HEK293T (cell line): Measurements from ENCODE around the gene REV3L.

Experiments used
- CTCF ChIA-PET: fragments of 350-600 bp; formaldehyde crosslinking; extraction: SDS; loops from one replicate; lab custom pipeline; 2021; ENCODE audit warnings: antibody characterized with exemption, inconsistent platforms; lab: Yijun Ruan, JAX
- POLR2A ChIA-PET: fragments of 350-600 bp; formaldehyde crosslinking; extraction: SDS; loops from one replicate; lab custom pipeline; 2020; ENCODE audit warnings: antibody characterized with exemption, inconsistent platforms; lab: Yijun Ruan, JAX
- DNase-seq: peaks from one replicate; pipeline ENCODE4 v3.0.0; 2012; ENCODE audit warnings: mixed read lengths; ENCODE audit errors: extremely low spot score
- ARNT ChIP-seq: fragments of 450-650 bp; IDR thresholded peaks from 2 replicates; pipeline ENCODE4 v1.6.1; 2017; ENCODE audit warnings: mild to moderate bottlenecking
- BHLHE40 ChIP-seq: fragments of 450-650 bp; IDR thresholded peaks from 2 replicates; pipeline ENCODE4 v1.6.1; 2016; ENCODE audit warnings: mild to moderate bottlenecking, moderate library complexity, borderline replicate concordance
- CTBP1 ChIP-seq: fragments of 450-650 bp; IDR thresholded peaks from 2 replicates; pipeline ENCODE4 v1.6.1; 2016; ENCODE audit warnings: borderline replicate concordance
- ELF4 ChIP-seq: fragments of 450-650 bp; IDR thresholded peaks from 2 replicates; pipeline ENCODE4 v1.6.1; 2017; ENCODE audit warnings: antibody characterized with exemption
- FOXA1 ChIP-seq: fragments of 450-650 bp; IDR thresholded peaks from 2 replicates; pipeline ENCODE4 v1.6.1; 2016; ENCODE audit warnings: mild to moderate bottlenecking
- FOXK2 ChIP-seq: fragments of 450-650 bp; IDR thresholded peaks from 2 replicates; pipeline ENCODE4 v1.6.1; 2016; ENCODE audit warnings: mild to moderate bottlenecking
- FOXM1 ChIP-seq: fragments of 450-650 bp; IDR thresholded peaks from 2 replicates; pipeline ENCODE4 v1.6.1; 2017; ENCODE audit warnings: mild to moderate bottlenecking, borderline replicate concordance
- HDGF ChIP-seq: fragments of 450-650 bp; IDR thresholded peaks from 2 replicates; pipeline ENCODE4 v1.6.1; 2017; ENCODE audit warnings: antibody characterized with exemption, borderline replicate concordance
- L3MBTL2 ChIP-seq: fragments of 450-650 bp; conservative IDR thresholded peaks from 2 replicates; pipeline ENCODE4 v1.6.1; 2016; ENCODE audit warnings: mild to moderate bottlenecking
- LEF1 ChIP-seq: fragments of 450-650 bp; IDR thresholded peaks from 2 replicates; pipeline ENCODE4 v1.6.1; 2017; ENCODE audit warnings: mild to moderate bottlenecking, borderline replicate concordance
- NFRKB ChIP-seq: fragments of 450-650 bp; IDR thresholded peaks from 2 replicates; pipeline ENCODE4 v1.6.1; 2016; ENCODE audit warnings: mild to moderate bottlenecking, moderate library complexity
- PKNOX1 ChIP-seq: fragments of 450-650 bp; IDR thresholded peaks from 2 replicates; pipeline ENCODE4 v1.6.1; 2016
- SP1 ChIP-seq: fragments of 450-650 bp; IDR thresholded peaks from 2 replicates; pipeline ENCODE4 v1.6.1; 2017
- SUZ12 ChIP-seq: fragments of 450-650 bp; IDR thresholded peaks from 2 replicates; pipeline ENCODE4 v1.6.1; 2016; ENCODE audit warnings: mild to moderate bottlenecking
- TARDBP ChIP-seq: fragments of 450-650 bp; IDR thresholded peaks from 2 replicates; pipeline ENCODE4 v1.6.1; 2016
- ZNF384 ChIP-seq: fragments of 450-650 bp; IDR thresholded peaks from 2 replicates; pipeline ENCODE4 v1.6.1; 2016

The REV3L gene

DNA sequence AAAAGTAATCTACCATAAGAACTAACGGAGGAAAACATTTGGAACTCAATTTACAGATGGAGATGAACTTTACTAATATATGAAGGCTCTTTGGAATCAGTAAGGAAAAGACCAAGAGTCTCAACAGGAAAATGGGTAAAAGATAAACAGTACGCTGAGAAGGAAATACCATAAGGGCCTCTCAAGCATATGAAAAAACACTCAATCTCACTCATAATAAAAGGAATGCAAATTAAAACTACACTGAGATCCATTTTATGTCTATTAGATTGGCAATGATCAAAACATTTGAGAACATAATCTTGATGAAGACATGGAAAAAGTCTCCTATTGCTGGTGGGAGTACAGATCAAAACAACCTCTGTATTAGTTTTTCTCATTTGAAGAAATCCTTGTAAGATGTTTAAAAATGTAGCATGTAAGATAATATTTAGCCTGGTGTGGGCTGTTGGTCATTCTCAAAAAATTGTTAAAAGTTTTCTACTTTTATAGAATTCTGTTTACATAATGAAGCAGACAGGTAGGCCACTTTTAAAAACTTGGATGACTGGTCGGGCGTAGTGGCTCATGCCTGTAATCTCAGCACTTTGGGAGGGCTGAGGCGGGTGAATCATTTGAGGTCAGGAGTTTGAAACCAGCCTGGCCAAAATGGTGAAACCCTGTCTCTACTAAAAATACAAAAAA lies 14.5 kb downstream of the REV3L start:
- CTCF ChIA-PET = no interaction called here
- POLR2A ChIA-PET = no interaction called here
- DNase-seq = no peak
- TF ChIP-seq FOXA1 (no peak), TARDBP (no peak), ZNF384 (no peak), PKNOX1 (no peak), L3MBTL2 (no peak), FOXK2 (no peak), SUZ12 (no peak), LEF1 (no peak), BHLHE40 (no peak), HDGF (no peak), SP1 (no peak), FOXM1 (no peak)

DNA sequence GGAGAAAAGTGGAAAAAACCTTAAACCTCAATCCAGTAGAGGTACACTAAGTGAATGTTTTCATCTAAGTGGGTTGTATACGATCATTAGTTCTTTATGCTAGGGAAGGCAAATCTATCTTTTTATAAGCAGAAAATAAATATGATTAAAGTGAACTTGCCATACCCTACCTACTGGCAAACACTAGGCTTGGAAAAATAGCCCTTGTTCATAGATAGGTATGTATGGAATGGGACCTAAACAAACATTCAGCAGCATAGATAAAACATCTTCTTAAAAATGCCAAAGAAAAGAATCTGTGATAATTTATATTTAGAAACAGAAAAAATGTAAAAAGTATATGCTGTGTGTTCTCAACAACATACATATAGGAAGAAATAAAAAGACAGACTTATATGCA lies 18.8 kb downstream of the REV3L start:
- ChIA-PET POLR2A (no interaction called here), CTCF (no interaction called here)
- DNase-seq = no peak
- TF ChIP-seq SP1 = no peak
- no peak for TF ChIP-seq ZNF384
- no peak for TF ChIP-seq BHLHE40
- TF ChIP-seq HDGF = no peak
- no peak for TF ChIP-seq CTBP1
- no peak for TF ChIP-seq FOXA1
- TF ChIP-seq ELF4 = no peak
- TF ChIP-seq FOXM1 = no peak
- no peak for TF ChIP-seq FOXK2
- TF ChIP-seq SUZ12 = no peak
- TF ChIP-seq LEF1 = no peak
- TF ChIP-seq NFRKB = no peak
- no peak for TF ChIP-seq L3MBTL2
- no peak for TF ChIP-seq PKNOX1
- no peak for TF ChIP-seq ARNT
- no peak for TF ChIP-seq TARDBP

- CTCF ChIA-PET = no interaction called here
- no peak for DNase-seq
- POLR2A ChIA-PET = interaction anchor here (1.1 to 1.6 kb wide), 2 partner anchors 12 to 20 kb away, joined by 3 read pairs; partner anchors contain the start of gene REV3L
- TF ChIP-seq LEF1 (no peak), HDGF (no peak), SP1 (no peak)
These were observed 20.1 kb downstream of the REV3L start for GRCh38 chr6:111462770-111463391.

DNA sequence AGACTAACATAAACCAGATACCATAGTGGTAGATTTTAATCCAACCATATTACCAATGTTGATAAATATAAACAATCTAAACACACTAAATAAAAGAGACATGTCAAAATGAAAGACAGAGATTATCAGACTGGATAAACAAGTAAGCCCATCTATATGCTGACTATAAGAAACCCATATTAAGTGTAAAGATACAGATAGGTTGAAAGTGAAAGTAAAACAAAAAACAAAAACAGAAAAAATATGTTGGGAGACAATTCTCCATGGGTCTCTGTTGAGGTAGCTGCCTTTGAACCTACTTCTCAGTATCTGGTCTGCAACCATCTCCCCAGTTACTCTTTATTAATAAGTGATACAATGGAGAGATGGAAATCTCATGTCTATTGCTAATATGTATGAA lies 21.2 kb downstream of the REV3L start:
- no peak for DNase-seq
- POLR2A ChIA-PET = interaction anchor here (1.6 kb wide), 1 partner anchor 11 kb away, joined by 3 read pairs; no protein-coding TSS in a partner anchor
- CTCF ChIA-PET = no interaction called here
- TF ChIP-seq ARNT = no peak

- POLR2A ChIA-PET = no interaction called here
- no peak for TF ChIP-seq ARNT
- TF ChIP-seq FOXK2 = no peak
- TF ChIP-seq CTBP1 = no peak
- TF ChIP-seq SP1 = no peak
- no peak for TF ChIP-seq ELF4
- no peak for TF ChIP-seq ZNF384
- no peak for TF ChIP-seq SUZ12
- no peak for TF ChIP-seq HDGF
- no peak for TF ChIP-seq NFRKB
- no peak for TF ChIP-seq FOXA1
- no peak for TF ChIP-seq LEF1
- TF ChIP-seq BHLHE40 = no peak
- TF ChIP-seq TARDBP = no peak
- CTCF ChIA-PET = no interaction called here
- no peak for DNase-seq
These were observed 24.3 kb downstream of the REV3L start for GRCh38 chr6:111458670-111459232.

GRCh38 chr6:111456208-111456607 lies 26.8 kb downstream of the REV3L start:
- CTCF ChIA-PET = no interaction called here
- POLR2A ChIA-PET = no interaction called here
- no peak for DNase-seq
- TF ChIP-seq FOXK2 (no peak), LEF1 (no peak), HDGF (no peak), NFRKB (no peak), BHLHE40 (no peak), ARNT (no peak), ZNF384 (no peak), ELF4 (no peak), L3MBTL2 (no peak), FOXM1 (no peak), SUZ12 (no peak), TARDBP (no peak), CTBP1 (no peak), PKNOX1 (no peak), FOXA1 (no peak), SP1 (no peak)
